ENCODE measurements around the gene HAL. TPM values are rescaled to one million over a fixed set of nuclear protein-coding genes. Genes with fewer than 3 reads are reported as not detected.
A peak's percentile ranks its signal among the peaks of the same experiment; 100 is the strongest.

HAL gene
- polyA plus RNA-seq, 1 of the 3 experiments (the other 2 are of a cell fraction) = 0.08 TPM

DNA sequence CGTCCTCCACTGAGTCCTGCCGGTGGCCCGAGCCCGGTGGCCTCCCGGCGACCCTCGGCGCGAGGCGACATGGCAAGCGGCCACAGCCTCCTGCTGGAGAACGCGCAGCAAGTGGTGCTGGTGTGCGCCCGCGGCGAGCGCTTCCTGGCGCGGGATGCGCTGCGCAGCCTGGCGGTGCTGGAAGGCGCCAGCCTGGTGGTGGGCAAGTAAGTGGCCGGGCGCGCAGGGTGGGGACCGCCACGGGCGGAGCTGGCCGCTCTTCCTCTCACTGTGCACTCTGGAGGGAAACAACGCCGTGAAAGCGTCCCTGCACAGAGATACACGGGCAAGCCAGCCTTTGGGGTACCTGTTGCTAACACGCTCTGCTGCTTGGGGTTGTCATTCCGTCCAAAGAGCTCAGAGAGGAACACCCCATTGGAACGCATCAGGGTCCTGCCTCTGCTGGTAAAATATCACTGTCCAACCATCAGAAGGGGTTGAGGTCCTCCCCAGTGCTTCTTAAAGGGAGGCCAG lies 52.8 kb downstream of the HAL start, which contains the start of gene AMDHD1:
Gene AMDHD1, plus strand, starts transcription at position 2 of the 513 bp plus-strand sequence. Its CDS starts 68 bp downstream, at position 70.
- POLR2A ChIA-PET = interaction anchor here (0.5 to 2.2 kb wide), 10 partner anchors 8 to 123 kb away, joined by 3 to 11 read pairs (median 4); partner anchors contain the start of gene LTA4H
- Histone ChIP-seq H3K4me2 (peak within 1 kb of the TSS; percentile 96), H3K9ac (peak within 1 kb of the TSS; percentile 63), H3F3A (replicated peaks; ENCODE audit: insufficient read depth) (no peaks in the 10 kb centered on the region), H3K9me3 (no peaks in the 10 kb centered on the region), H4K20me1 (ENCODE audit: insufficient read depth) (no peaks in the 10 kb centered on the region), H3K27ac (ENCODE audit: low read depth in 2 of 2, low read length in 1 of 2) (peak within 1 kb of the TSS in 1 of 2 experiments; percentile 97; a peak in 2 of 4 replicates), H2AFZ (ENCODE audit: low read depth) (peak within 1 kb of the TSS; percentile 89), H3K79me2 (ENCODE audit: insufficient read depth) (no peaks in the 10 kb centered on the region), H3K4me1 (ENCODE audit: control insufficient read depth in 1 of 2, insufficient read depth in 2 of 2, low read depth in 1 of 2, low read length in 1 of 2) (peaks cover 0 to 7% of the 10 kb centered on the region in 2 experiments; a peak in 2 of 4 replicates), H3K4me3 (ENCODE audit: low read depth in 2 of 2, low read length in 1 of 2) (peak within 1 kb of the TSS; percentile 69 to 76), H3K36me3 (replicated peaks in 1 of 2; ENCODE audit: control insufficient read depth in 1 of 2, insufficient read depth in 2 of 2, low read length in 1 of 2) (no peaks in the 10 kb centered on the region), H3K9me2 (no peaks in the 10 kb centered on the region), H3K27me3 (ENCODE audit: insufficient read depth) (no peaks in the 10 kb centered on the region)
- DNase-seq = peak; percentile 85
- CTCF ChIA-PET = interaction anchor here (0.8 to 5.9 kb wide), 10 partner anchors 11 to 368 kb away, joined by 3 to 41 read pairs (median 6); no protein-coding TSS in a partner anchor
- TF ChIP-seq, protein P1, sequence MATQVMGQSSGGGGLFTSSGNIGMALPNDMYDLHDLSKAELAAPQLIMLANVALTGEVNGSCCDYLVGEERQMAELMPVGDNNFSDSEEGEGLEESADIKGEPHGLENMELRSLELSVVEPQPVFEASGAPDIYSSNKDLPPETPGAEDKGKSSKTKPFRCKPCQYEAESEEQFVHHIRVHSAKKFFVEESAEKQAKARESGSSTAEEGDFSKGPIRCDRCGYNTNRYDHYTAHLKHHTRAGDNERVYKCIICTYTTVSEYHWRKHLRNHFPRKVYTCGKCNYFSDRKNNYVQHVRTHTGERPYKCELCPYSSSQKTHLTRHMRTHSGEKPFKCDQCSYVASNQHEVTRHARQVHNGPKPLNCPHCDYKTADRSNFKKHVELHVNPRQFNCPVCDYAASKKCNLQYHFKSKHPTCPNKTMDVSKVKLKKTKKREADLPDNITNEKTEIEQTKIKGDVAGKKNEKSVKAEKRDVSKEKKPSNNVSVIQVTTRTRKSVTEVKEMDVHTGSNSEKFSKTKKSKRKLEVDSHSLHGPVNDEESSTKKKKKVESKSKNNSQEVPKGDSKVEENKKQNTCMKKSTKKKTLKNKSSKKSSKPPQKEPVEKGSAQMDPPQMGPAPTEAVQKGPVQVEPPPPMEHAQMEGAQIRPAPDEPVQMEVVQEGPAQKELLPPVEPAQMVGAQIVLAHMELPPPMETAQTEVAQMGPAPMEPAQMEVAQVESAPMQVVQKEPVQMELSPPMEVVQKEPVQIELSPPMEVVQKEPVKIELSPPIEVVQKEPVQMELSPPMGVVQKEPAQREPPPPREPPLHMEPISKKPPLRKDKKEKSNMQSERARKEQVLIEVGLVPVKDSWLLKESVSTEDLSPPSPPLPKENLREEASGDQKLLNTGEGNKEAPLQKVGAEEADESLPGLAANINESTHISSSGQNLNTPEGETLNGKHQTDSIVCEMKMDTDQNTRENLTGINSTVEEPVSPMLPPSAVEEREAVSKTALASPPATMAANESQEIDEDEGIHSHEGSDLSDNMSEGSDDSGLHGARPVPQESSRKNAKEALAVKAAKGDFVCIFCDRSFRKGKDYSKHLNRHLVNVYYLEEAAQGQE (IDR thresholded peaks at IDR 0.05; ENCODE audit: low read depth, low read length) = no peak
- TF ChIP-seq GATA2 (CRISPR knock-in tag; IDR thresholded peaks at IDR 0.05) (peak; percentile 4; the same call in 1 of the 2 replicates), SMC3 (IDR thresholded peaks at IDR 0.05; ENCODE audit: low read depth, low read length) (peak; percentile 4; the same call in 1 of the 2 replicates), EP300 (IDR thresholded peaks at IDR 0.05; ENCODE audit: borderline replicate concordance in 1 of 2, low read depth in 1 of 2, low read length in 1 of 2) (no peak), NRF1 (IDR thresholded peaks at IDR 0.05; ENCODE audit: low read depth, low read length) (peak; percentile 52)
- TF ChIP-seq, protein P2, sequence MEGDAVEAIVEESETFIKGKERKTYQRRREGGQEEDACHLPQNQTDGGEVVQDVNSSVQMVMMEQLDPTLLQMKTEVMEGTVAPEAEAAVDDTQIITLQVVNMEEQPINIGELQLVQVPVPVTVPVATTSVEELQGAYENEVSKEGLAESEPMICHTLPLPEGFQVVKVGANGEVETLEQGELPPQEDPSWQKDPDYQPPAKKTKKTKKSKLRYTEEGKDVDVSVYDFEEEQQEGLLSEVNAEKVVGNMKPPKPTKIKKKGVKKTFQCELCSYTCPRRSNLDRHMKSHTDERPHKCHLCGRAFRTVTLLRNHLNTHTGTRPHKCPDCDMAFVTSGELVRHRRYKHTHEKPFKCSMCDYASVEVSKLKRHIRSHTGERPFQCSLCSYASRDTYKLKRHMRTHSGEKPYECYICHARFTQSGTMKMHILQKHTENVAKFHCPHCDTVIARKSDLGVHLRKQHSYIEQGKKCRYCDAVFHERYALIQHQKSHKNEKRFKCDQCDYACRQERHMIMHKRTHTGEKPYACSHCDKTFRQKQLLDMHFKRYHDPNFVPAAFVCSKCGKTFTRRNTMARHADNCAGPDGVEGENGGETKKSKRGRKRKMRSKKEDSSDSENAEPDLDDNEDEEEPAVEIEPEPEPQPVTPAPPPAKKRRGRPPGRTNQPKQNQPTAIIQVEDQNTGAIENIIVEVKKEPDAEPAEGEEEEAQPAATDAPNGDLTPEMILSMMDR (IDR thresholded peaks at IDR 0.05) = peak; percentile 28; the same call in 1 of the 2 replicates
- WGBS (ENCODE audit: low lambda C conversion rate) = 0% methylated on average over 9 of the region's 38 CpGs

DNA sequence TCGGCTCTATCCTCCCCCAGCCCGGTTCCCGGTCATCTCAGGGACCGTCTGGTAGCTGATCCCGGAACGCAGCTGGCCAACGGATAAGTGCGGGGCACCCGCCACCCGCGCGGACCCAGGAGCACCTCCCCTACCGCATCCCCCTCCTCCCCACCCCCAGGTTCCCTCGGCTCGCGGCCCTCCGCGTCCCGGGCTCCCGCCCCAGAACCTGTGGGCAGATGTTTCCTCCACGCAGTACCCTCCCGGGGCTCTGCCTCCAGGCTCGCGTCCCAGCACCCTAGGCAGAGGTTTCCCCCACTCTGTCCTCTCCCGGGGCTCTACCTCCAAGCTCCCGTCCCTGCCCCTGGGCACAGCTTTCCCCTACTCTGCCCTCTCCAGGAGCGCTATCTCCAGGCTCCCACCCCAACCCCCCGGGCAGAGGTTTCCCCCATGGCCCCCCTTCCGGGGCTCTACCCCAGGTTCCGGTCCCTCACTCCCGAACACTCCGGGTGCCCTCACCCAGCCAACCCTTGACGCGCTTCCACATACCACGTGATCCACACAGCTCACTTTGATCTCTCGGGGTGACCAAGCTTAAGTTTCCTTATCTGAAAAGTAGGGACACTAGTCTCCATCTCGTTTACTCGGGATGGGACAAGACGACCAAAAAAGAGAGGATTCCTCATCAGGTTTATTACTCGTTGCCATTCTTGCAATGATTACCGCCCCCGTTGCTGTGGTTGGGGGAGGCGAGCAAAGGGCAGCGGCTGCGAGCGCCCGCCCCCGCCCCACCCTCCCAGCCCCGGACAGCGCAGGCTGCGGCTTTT lies 53.4 kb downstream of the HAL start, which contains the start of gene CCDC38:
Gene CCDC38, minus strand, starts transcription at position 91 of the 806 bp plus-strand sequence. CDS start 6,105 bp downstream, outside the sequence.
- Histone ChIP-seq H3K27ac (ENCODE audit: low read depth in 2 of 2, low read length in 1 of 2) (peak within 1 kb of the TSS in 1 of 2 experiments; percentile 97; a peak in 2 of 4 replicates), H3K79me2 (ENCODE audit: insufficient read depth) (no peaks in the 10 kb centered on the region), H3K4me2 (peak within 1 kb of the TSS; percentile 96), H3K9ac (peak within 1 kb of the TSS; percentile 63), H3K4me3 (ENCODE audit: low read depth in 2 of 2, low read length in 1 of 2) (peak within 1 kb of the TSS; percentile 69 to 76), H3F3A (replicated peaks; ENCODE audit: insufficient read depth) (no peaks in the 10 kb centered on the region), H2AFZ (ENCODE audit: low read depth) (peak within 1 kb of the TSS; percentile 89), H3K27me3 (ENCODE audit: insufficient read depth) (no peaks in the 10 kb centered on the region), H3K4me1 (ENCODE audit: control insufficient read depth in 1 of 2, insufficient read depth in 2 of 2, low read depth in 1 of 2, low read length in 1 of 2) (peaks cover 0 to 7% of the 10 kb centered on the region in 2 experiments; a peak in 2 of 4 replicates), H3K36me3 (replicated peaks in 1 of 2; ENCODE audit: control insufficient read depth in 1 of 2, insufficient read depth in 2 of 2, low read length in 1 of 2) (no peaks in the 10 kb centered on the region), H4K20me1 (ENCODE audit: insufficient read depth) (no peaks in the 10 kb centered on the region), H3K9me3 (no peaks in the 10 kb centered on the region), H3K9me2 (no peaks in the 10 kb centered on the region)
- WGBS (ENCODE audit: low lambda C conversion rate) = under 1% methylated on average over 28 of the region's 51 CpGs
- ChIA-PET POLR2A (interaction anchor here (1.0 to 2.2 kb wide), 8 partner anchors 9 to 93 kb away, joined by 3 to 11 read pairs (median 4); partner anchors contain the start of gene LTA4H), CTCF (interaction anchor here (0.7 to 5.9 kb wide), 8 partner anchors 12 to 93 kb away, joined by 3 to 41 read pairs (median 4); partner anchors contain the start of gene LTA4H)
- DNase-seq = peak; percentile 98
- TF ChIP-seq MEF2A (IDR thresholded peaks at IDR 0.05; ENCODE audit: borderline replicate concordance, low read depth) = no peak
- TF ChIP-seq TCF12 (IDR thresholded peaks at IDR 0.05) = no peak
- TF ChIP-seq MXI1 (IDR thresholded peaks at IDR 0.05; ENCODE audit: low read depth, low read length) = 0 out of 2 replicates have a peak, but pooled peaks have one; percentile 46
- TF ChIP-seq, protein P2 (IDR thresholded peaks at IDR 0.05) = no peak
- TF ChIP-seq, protein P1 (IDR thresholded peaks at IDR 0.05; ENCODE audit: low read depth, low read length) = no peak
